GM23248 (cell line): ENCODE measurements around the gene PARP15. TPM values are rescaled to one million over a fixed set of nuclear protein-coding genes. Genes with fewer than 3 reads are reported as not detected.

Experiments used
- DNase-seq: peaks from one replicate; pipeline ENCODE4 v3.0.0-alpha.2; 2015
- H2AFZ ChIP-seq: fragments of 200-600 bp; sonication (generic); 2 replicates; pipeline ENCODE4 v1.6.1; 2016; ENCODE audit warnings: antibody characterized with exemption
- H3F3A ChIP-seq: fragments of 200-600 bp; sonication (generic); 2 replicates; pipeline ENCODE4 v1.6.1; 2016; ENCODE audit warnings: mild to moderate bottlenecking, antibody characterized with exemption, mixed run types; ENCODE audit not compliant: insufficient read depth
- H3K27ac ChIP-seq: fragments of 200-600 bp; sonication (generic); 2 replicates; pipeline ENCODE4 v1.5.1; 2016; ENCODE audit warnings: mild to moderate bottlenecking
- H3K27me3 ChIP-seq: fragments of 200-600 bp; sonication (generic); replicated peaks from 2 replicates; pipeline ENCODE4 v1.6.1; 2016; ENCODE audit warnings: mild to moderate bottlenecking; ENCODE audit not compliant: insufficient read depth
- H3K36me3 ChIP-seq: fragments of 200-600 bp; sonication (generic); 2 replicates; pipeline ENCODE4 v1.6.1; 2016; ENCODE audit warnings: low read depth, mild to moderate bottlenecking
- H3K4me1 ChIP-seq: fragments of 200-600 bp; sonication (generic); 2 replicates; pipeline ENCODE4 v1.6.1; 2016; ENCODE audit warnings: mild to moderate bottlenecking; ENCODE audit not compliant: insufficient read depth
- H3K4me2 ChIP-seq: fragments of 200-600 bp; sonication (generic); one replicate; pipeline ENCODE4 v1.6.1; 2016; ENCODE audit warnings: mild to moderate bottlenecking; ENCODE audit not compliant: unreplicated experiment
- H3K4me3 ChIP-seq: fragments of 200-600 bp; sonication (generic); 2 replicates; pipeline ENCODE4 v1.5.1; 2016; ENCODE audit warnings: mild to moderate bottlenecking
- H3K79me2 ChIP-seq: fragments of 200-600 bp; sonication (generic); 2 replicates; pipeline ENCODE4 v1.6.1; 2016; ENCODE audit warnings: mild to moderate bottlenecking; ENCODE audit not compliant: insufficient read depth
- H3K9ac ChIP-seq: fragments of 200-600 bp; sonication (generic); 2 replicates; pipeline ENCODE4 v1.6.1; 2016; ENCODE audit warnings: mild to moderate bottlenecking
- H3K9me2 ChIP-seq: fragments of 200-600 bp; sonication (generic); 2 replicates; pipeline ENCODE4 v1.6.1; 2016; ENCODE audit warnings: mixed run types, mild to moderate bottlenecking, moderate library complexity; ENCODE audit not compliant: insufficient read depth
- H3K9me3 ChIP-seq: fragments of 200-600 bp; sonication (generic); one replicate; pipeline ENCODE4 v1.6.1; 2017; ENCODE audit warnings: low read depth
- H4K20me1 ChIP-seq: fragments of 200-600 bp; sonication (generic); 2 replicates; pipeline ENCODE4 v1.6.0; 2016; ENCODE audit not compliant: insufficient read depth
- EZH2 ChIP-seq: fragments of 200-600 bp; sonication (generic); IDR thresholded peaks from 2 replicates; pipeline ENCODE4 v1.6.1; 2018; ENCODE audit warnings: antibody characterized with exemption, mild to moderate bottlenecking; ENCODE audit not compliant: insufficient read depth, poor library complexity, severe bottlenecking
- EZH2phosphoT487 ChIP-seq: fragments of 200-600 bp; sonication (generic); IDR thresholded peaks from 2 replicates; pipeline ENCODE4 v1.6.1; 2018; ENCODE audit warnings: antibody characterized with exemption, moderate library complexity, mild to moderate bottlenecking, low read depth; ENCODE audit not compliant: insufficient read depth
- WGBS, 2 experiments: methylation state at CpG; one replicate each; pipeline ENCODE4 v1.1.6; 2015 to 2017; ENCODE audit warnings: low lambda C conversion rate in 2 of 2, low coverage in 1 of 2; ENCODE audit errors: missing lambda C conversion rate in 2 of 2; 5-methylcytosine and 5-hydroxymethylcytosine counted together
- in situ Hi-C: fragments of 300-500 bp; cut with MboI; formaldehyde crosslinking; loops from 2 replicates; pipeline ENCODE4 v1.15.0; 2020
- polyA plus RNA-seq: library from polyadenylated mRNA; unstranded; fragments of >200 nt; fragmentation: Nextera tagmentation; extraction: Ambion mirVana; gene quantifications from 2 replicates; pipeline ENCODE4 v1.2.1, GENCODE V29; 2016
- total RNA-seq: library from RNA; depleted of rRNA; stranded (reverse); fragments of >200 nt; shearing (Covaris generic); gene quantifications from 2 replicates; pipeline ENCODE4 v1.2.3, GENCODE V29; 2014; rRNA removed

PARP15 gene
- under 0.01 TPM in 1 of 2 replicates, not detected in the other for total RNA-seq
- polyA plus RNA-seq, result 0.29 TPM in 2 replicates

- peak; percentile 40 for DNase-seq
- no peak within 1 kb of the TSS for H3K27ac ChIP-seq
- H3K9ac ChIP-seq, result peak within 1 kb of the TSS; percentile 33
- H2AFZ ChIP-seq, result peak within 1 kb of the TSS; percentile 90
- no peaks in the 10 kb centered on the region for H3K36me3 ChIP-seq
- in situ Hi-C loops, result no loop called here
- H3K9me3 ChIP-seq, result no peaks in the 10 kb centered on the region
- H3K79me2 ChIP-seq, result no peaks in the 10 kb centered on the region
- no peaks in the 10 kb centered on the region for H3K27me3 ChIP-seq
- H3K9me2 ChIP-seq, result no peaks in the 10 kb centered on the region
- 6 to 10% methylated on average over 34 to 37 of the region's 40 CpGs for WGBS, 2 experiments
- peak within 1 kb of the TSS; percentile 63 for H3K4me3 ChIP-seq
- no peaks in the 10 kb centered on the region for H4K20me1 ChIP-seq
- peaks cover 7% of the 10 kb centered on the region; the same call in 1 of the 2 replicates for H3K4me1 ChIP-seq
- H3K4me2 ChIP-seq, result peak within 1 kb of the TSS; percentile 84
- no peak for TF ChIP-seq EZH2phosphoT487
- no peak for TF ChIP-seq EZH2
- H3F3A ChIP-seq, result 0 out of 2 replicates have a peak, but pooled peaks cover 6% of the 10 kb centered on the region
Measured at GRCh38 chr3:122577409-122578031, at the start of gene PARP15. Gene PARP15 (plus strand): TSS chr3:122577650. CDS start chr3:122577668, 18 bp downstream.

GRCh38 chr3:122530164-122530563 is 47.3 kb upstream of the PARP15 start:
- Histone ChIP-seq H3K9ac (no peak overlapping the region), H3F3A (peaks cover 27% of the 10 kb centered on the region), H3K9me2 (no peaks in the 10 kb centered on the region), H3K4me3 (no peak overlapping the region), H3K27ac (no peak overlapping the region), H3K27me3 (no peaks in the 10 kb centered on the region), H3K36me3 (peaks cover 11% of the 10 kb centered on the region; the same call in 1 of the 2 replicates), H3K79me2 (no peaks in the 10 kb centered on the region), H3K9me3 (no peaks in the 10 kb centered on the region), H3K4me2 (no peak overlapping the region), H4K20me1 (no peaks in the 10 kb centered on the region), H3K4me1 (peaks cover 14% of the 10 kb centered on the region), H2AFZ (no peak overlapping the region)
- TF ChIP-seq EZH2phosphoT487 (no peak), EZH2 (no peak)
- in situ Hi-C loops, result no loop called here
- DNase-seq, result no peak
- 53 to 57% methylated on average over 2 of the region's 2 CpGs for WGBS, 2 experiments

GRCh38 chr3:122533480-122533879 is 44.0 kb upstream of the PARP15 start:
- H3K27ac ChIP-seq, result peak overlapping the region; percentile 25; the same call in 1 of the 2 replicates
- peaks cover 14% of the 10 kb centered on the region for H3K4me1 ChIP-seq
- H3K27me3 ChIP-seq, result no peaks in the 10 kb centered on the region
- WGBS, 2 experiments, result 87 to 93% methylated on average over 2 of the region's 2 CpGs
- peaks cover 11% of the 10 kb centered on the region; the same call in 1 of the 2 replicates for H3K36me3 ChIP-seq
- H3K4me3 ChIP-seq, result no peak overlapping the region
- TF ChIP-seq EZH2phosphoT487, result no peak
- no peak for TF ChIP-seq EZH2
- H4K20me1 ChIP-seq, result no peaks in the 10 kb centered on the region
- in situ Hi-C loops, result no loop called here
- no peak overlapping the region for H3K9ac ChIP-seq
- no peaks in the 10 kb centered on the region for H3K9me2 ChIP-seq
- DNase-seq, result peak; percentile 18
- no peaks in the 10 kb centered on the region for H3K9me3 ChIP-seq
- peaks cover 27% of the 10 kb centered on the region for H3F3A ChIP-seq
- H3K4me2 ChIP-seq, result peak overlapping the region; percentile 15
- H3K79me2 ChIP-seq, result no peaks in the 10 kb centered on the region
- H2AFZ ChIP-seq, result no peak overlapping the region

GRCh38 chr3:122533931-122534334 is 43.5 kb upstream of the PARP15 start:
- in situ Hi-C loops, result no loop called here
- H3K9me3 ChIP-seq, result no peaks in the 10 kb centered on the region
- H3F3A ChIP-seq, result peaks cover 27% of the 10 kb centered on the region
- H2AFZ ChIP-seq, result no peak overlapping the region
- WGBS, 2 experiments, result 7 to 11% methylated on average over 1 of the region's 1 CpG
- H4K20me1 ChIP-seq, result no peaks in the 10 kb centered on the region
- H3K4me2 ChIP-seq, result peak overlapping the region; percentile 15
- H3K4me1 ChIP-seq, result peaks cover 14% of the 10 kb centered on the region
- peaks cover 11% of the 10 kb centered on the region; the same call in 1 of the 2 replicates for H3K36me3 ChIP-seq
- H3K27me3 ChIP-seq, result no peaks in the 10 kb centered on the region
- no peak overlapping the region for H3K9ac ChIP-seq
- H3K4me3 ChIP-seq, result no peak overlapping the region
- TF ChIP-seq EZH2 (no peak), EZH2phosphoT487 (no peak)
- H3K27ac ChIP-seq, result peak overlapping the region; percentile 25; the same call in 1 of the 2 replicates
- no peaks in the 10 kb centered on the region for H3K79me2 ChIP-seq
- DNase-seq, result peak; percentile 93
- H3K9me2 ChIP-seq, result no peaks in the 10 kb centered on the region
